GM18505 (cell line): ENCODE data around the gene PAM.
"Not testable (repeated sequence)": the region's sequence is repeated elsewhere in the genome, so short reads cannot be mapped to it uniquely, and the experiment has no call there.

Experiments used
- ATAC-seq: cut with Tn5 transposase; IDR thresholded peaks from one replicate; pipeline ENCODE4 v1.9.1; 2021; ENCODE audit not compliant: unreplicated experiment
- POLR2A ChIP-seq: IDR thresholded peaks from 4 replicates; pipeline ENCODE4 v1.6.1; 2011; ENCODE audit warnings: borderline replicate concordance; ENCODE audit not compliant: insufficient read depth, insufficient read length; ENCODE audit errors: extremely low read depth

The PAM gene

DNA sequence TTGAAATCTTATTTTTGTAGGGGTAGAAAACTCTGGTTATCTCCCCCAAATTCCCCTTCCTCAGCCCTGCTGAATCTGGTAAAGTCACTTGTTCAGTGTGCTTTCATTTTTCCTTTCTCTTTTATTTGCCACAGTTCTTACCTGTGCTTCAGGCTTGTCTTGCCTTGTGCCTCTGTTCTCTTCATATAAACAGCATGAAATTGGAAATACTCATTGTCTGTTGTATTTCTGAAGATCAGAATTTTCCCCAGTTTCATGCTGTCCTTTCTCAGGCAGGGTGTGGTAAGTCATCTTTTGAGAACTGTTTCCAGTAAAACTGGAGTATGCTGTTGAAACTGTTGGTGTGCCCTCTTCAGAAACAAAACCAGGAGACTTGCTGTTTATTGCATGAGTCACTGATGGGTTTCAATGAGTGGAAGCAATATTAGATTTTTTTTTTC is 7.0 kb downstream of the PAM start:
- peak; percentile 65 for ATAC-seq
- no peak for TF ChIP-seq POLR2A

DNA sequence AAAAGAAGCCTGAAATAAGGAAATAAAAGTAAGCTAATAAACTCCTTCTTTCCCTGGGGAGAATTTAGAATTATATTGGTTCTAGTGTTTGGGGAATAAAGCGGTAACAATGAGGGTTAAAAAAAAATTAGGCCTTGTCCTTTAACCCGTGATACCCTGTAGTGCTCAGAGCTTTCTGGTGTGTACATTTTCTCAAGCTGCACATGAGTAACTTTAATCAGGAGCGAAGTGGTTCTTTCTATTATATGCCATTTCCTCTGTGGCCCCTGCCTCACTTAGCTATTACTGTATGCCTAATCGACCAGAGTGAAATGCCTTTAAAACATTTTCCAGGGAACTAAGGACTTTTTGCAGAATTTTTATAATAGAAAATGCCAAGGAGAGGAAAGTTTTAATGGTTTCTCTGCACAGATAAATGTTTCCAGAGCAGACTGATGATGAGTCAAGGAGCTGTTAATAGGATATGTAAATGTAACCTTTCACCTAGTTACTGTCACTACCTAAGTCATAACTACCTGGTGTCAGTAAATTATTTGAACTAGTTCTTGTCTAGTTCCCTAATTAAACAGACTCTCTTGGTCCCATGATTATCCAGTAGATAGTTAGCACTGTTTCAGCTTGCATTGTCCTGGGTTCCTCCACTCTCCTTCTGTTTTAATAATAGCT is 7.6 kb downstream of the PAM start:
- TF ChIP-seq POLR2A: no peak
- no peak for ATAC-seq

DNA sequence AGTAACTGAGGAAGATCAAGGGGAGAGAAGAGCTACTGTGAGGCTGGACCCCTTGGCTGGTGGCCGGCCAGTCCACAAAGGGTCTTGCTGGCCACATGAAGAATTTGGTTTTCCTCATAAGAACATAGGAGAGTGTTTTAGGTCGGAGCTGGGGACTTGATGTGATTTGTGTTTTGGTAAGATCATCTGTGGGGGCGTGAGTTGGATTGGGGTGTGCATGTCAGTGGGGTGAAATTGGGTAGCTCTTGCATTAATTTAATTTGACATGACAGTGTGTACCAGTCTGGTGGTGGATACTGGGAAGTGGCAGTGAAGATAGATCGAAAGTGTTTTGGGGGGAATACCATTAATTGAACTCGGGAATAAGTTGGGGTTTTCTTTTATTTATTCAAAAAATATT is 8.6 kb downstream of the PAM start:
- TF ChIP-seq POLR2A: no peak
- ATAC-seq: no peak

DNA sequence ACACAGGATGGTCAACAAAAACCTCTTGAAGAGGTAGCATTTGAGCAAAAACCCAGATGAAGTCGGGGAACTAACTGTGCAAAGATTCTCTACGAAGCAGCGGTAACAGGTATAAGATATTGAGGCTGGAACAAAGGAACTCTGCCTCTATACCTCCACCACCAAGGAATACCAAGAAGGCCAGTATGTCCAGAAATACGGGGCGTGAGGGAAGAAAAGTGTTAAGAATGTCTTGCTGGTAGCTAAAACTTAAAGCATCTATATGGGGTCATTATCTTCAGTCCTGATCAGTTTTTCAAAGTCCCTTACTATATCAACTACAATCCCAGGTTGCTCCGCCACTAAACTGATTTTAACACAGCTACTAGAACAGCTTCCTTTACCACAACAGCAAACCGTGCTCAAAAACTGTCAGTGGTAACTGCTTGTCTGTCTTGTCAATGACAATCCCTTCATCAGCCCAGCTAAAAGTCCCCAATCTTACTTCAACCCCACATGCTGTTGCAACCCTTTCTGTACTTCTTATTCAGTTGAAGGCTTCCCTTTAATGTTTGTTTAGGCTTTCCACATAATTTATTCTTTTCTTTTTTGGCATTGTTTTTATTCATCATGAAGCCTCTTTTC is 9.4 kb downstream of the PAM start:
- no peak for ATAC-seq
- TF ChIP-seq POLR2A: no peak

DNA sequence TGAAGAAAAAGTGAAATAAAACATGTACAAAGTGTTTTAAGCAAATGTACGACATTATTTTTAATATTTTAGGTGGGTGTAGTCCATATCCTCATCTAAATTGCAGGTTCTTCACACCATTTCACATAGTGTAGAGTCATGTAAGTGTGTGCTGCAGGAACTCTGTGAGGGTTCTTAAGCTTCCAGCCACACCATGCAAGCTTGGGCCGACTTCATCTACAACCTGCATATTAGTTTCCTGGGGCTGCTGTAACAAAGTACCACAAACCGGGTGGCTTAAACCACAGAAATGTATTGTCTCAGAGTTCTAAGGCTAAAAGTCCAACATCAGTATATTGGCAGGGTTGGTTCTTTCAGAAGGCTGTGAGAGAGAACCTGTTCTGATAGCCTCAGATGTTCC is 10.2 kb downstream of the PAM start:
- no peak for ATAC-seq
- TF ChIP-seq POLR2A: no peak

DNA sequence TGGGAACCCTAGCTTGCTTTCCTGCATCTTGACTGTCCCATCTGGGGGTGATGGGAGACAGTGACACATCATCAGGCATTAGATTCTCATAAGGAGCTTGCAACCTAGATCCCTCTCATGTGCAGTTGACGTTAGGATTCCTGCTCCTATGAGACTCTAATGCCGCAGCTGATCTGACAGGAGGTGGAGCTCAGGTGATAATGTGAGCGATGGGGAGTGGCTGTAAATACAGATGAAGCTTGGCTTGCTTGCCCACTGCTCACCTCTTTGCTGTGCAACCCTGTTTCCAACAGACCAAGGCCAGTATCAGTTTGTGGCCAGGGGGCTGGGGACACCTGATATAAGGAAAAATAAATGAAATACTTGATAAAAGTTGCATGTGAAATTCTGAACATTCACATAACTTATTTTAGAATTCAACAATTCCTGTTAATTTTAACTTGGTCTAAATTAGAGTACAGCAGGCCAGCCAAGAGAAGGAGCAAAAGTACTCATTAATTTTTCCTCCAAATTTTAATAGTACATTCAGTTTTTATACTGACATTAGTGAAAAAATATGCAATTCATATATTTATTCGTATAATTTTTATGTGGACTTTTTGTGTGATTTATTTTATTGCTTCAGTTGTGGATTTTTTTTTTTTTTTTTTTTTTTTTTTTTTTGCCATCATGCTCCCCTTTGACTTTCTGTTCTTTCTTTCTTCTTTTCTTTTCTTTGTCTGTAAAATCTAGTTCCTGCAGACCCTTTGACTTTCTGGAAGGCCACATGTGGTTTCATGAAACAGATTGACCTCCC is 11.4 kb downstream of the PAM start:
- no peak for ATAC-seq
- no peak for TF ChIP-seq POLR2A

DNA sequence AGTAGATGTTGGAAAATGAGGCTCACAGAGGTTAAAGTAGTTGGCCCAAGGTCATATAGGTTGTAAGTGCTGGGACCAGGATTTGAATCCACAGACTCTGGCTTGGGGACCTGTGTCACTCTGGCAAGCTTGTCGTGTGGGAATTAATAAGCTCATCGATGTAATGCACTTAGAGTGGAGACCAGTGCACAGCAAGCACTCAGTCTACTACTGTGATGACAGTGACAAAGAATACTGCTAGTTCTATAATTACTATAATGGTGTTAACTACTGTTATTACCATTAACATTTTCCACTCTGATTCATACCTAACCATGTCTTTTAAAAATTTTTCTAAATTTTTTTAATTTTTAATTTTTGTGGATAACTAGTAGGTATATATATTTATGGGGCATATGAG is 12.8 kb downstream of the PAM start:
- no peak for TF ChIP-seq POLR2A
- ATAC-seq: no peak

DNA sequence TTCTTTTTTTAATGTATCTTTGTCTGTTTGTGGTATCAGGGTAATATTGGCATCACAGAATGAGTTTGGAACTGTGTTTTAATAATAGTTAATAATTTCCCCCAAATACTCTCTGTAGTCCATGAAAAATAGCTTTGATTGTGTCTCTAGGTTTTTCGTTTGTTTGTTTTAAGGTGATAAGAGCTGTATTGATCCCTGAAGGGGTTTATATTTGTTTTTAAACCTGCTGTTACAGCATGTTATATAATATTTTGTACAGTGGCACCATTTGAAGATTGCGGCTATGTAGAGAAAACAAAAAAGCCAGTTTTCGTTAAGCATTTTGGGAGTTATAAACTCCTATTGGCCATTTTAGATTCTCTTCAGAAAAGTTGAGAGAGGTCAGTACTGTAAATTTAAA is 15.7 kb downstream of the PAM start:
- ATAC-seq: no peak
- no peak for TF ChIP-seq POLR2A

DNA sequence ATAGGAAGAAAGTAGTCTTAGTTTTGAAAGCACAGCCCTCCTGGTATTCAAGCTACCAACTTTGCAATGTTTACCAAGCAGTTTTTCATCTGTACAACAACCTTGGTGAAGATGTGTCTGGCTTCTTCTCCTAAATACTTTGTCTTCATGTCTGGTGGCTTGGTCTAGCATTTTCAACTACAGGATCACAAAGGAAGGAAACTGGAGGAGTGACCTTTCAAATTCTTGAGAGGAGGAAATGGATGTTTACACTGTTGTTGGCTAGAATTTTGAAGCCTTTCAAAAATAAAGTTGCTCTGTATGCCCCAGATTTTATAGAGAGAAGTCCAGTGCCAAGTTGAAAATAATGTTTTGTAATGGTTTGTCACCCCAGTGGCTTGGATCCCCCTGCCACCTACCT is 16.3 kb downstream of the PAM start:
- no peak for TF ChIP-seq POLR2A
- no peak for ATAC-seq

DNA sequence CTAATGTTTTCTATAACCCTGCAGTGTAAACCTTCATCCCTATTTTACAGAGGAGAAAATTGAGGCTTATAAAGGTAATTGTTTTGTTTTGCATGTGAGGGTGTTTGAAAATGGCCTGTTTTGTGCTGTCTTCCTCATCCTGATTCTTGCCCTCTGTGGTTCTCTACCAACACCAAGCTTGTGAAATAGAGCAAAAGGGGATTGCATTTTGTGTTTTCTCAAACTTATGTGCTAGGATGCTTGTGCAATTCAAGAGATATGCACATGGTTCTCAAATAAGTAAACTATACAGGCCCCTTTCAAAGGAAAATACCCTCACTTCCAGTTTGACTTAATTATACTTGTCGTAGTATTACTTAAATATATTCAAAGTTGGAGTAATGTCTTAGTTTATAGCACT is 17.2 kb downstream of the PAM start:
- no peak for TF ChIP-seq POLR2A
- no peak for ATAC-seq

DNA sequence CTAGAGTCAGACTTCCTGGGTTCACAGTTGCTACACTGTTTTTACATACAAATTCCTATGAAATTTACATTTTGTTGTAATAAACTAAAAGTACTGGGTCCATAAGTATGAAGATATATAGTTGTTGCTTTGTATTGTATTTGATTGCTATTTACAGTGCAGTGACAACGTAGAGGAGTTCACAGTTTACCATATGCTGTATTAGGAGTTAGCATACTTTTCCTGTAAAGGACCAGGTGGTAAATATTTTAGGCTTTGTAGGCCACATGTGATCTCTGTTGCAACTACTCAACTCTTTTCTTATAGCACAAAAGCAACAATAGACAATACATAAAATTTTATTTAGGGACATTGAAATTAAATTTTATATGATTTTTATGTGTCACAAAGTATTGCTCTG is 18.0 kb downstream of the PAM start:
- no peak for TF ChIP-seq POLR2A
- ATAC-seq: no peak

DNA sequence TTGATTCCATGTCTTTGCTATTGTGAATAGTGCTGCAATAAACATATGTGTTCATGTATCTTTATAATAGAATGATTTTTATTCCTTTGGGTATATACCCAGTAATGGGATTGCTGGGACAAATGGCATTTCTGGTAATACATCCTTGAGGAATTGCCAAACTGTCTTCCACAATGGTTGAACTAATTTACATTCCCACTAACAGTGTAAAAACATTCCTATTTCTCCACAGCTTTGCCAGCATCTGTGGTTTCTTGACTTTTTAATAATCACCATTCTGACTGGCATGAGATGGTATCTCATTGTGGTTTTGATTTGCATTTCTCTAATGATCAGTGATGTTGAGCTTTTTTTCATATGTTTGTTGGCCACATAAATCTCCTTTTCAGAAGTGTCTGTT is 20.7 kb downstream of the PAM start:
- not testable (repeated sequence) for ATAC-seq

DNA sequence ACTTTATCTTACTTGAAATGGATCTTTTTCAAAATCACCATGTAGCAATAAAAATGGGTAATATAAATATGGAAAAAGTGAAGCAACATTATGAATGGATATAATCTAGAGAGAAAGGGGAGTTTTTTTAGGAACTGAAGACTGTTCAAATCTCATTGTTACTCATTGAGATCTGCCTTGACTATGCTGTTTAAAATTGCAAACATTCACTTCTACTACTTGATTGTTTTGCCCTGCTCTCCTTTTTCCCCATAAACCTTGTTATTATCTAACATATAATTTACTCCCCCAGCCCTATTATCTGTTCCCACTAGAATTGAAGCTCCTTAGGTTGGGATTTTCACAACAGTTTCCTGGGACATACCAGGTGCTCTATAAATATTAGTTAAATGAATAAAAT is 22.0 kb downstream of the PAM start:
- ATAC-seq: no peak
- no peak for TF ChIP-seq POLR2A

DNA sequence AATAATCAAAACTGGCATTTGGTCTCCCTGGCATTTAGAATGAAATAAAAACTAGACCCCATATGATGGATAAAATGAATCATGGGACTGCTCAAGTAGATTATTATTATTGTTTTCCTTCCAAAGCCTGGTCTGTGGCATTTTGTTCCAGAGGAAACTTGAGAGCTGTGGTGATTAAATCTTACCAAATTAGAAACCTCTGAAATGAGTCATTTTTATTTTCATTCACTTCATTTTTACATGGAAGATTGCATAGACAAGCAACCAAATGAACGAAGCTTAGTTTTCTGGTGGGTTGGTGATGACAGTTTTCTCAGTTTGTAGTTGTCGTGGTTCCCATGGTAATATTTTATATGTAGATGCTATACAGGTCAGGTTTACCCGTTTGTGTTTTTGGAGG is 23.4 kb downstream of the PAM start:
- peak; percentile 50 for ATAC-seq
- TF ChIP-seq POLR2A: no peak
